Activated CD8-positive, alpha-beta memory T cell treated with anti-CD3 and anti-CD28 coated beads for 24 hours (primary cell): ENCODE data around the gene PXDC1.
"Not testable (repeated sequence)": the region's sequence is repeated elsewhere in the genome, so short reads cannot be mapped to it uniquely, and the experiment has no call there.

Source experiments
- DNase-seq: peaks from one replicate; pipeline ENCODE4 v3.0.0-alpha.2; 2020

PXDC1 gene

GRCh38 chr6:3729603-3730344 lies 21.7 kb downstream of the PXDC1 start:
- DNase-seq = no peak

GRCh38 chr6:3727593-3728108 lies 23.9 kb downstream of the PXDC1 start:
- DNase-seq = no peak

- DNase-seq = no peak
Measured at GRCh38 chr6:3727036-3727435, 24.5 kb downstream of the PXDC1 start.

GRCh38 chr6:3726421-3726820 lies 25.1 kb downstream of the PXDC1 start:
- no peak for DNase-seq

GRCh38 chr6:3725145-3726047 lies 26.1 kb downstream of the PXDC1 start:
- no peak for DNase-seq

- no peak for DNase-seq
Measured at GRCh38 chr6:3724451-3725144, 26.9 kb downstream of the PXDC1 start.

GRCh38 chr6:3723966-3724365 lies 27.5 kb downstream of the PXDC1 start:
- DNase-seq = no peak

- DNase-seq = no peak
Measured at GRCh38 chr6:3723251-3723650, 28.3 kb downstream of the PXDC1 start.

GRCh38 chr6:3722785-3723184 lies 28.7 kb downstream of the PXDC1 start:
- DNase-seq = no peak

GRCh38 chr6:3721810-3722621 lies 29.5 kb downstream of the PXDC1 start:
- DNase-seq = no peak

GRCh38 chr6:3720770-3721169 lies 30.7 kb downstream of the PXDC1 start:
- DNase-seq = not testable (repeated sequence)

GRCh38 chr6:3719462-3720308 lies 31.8 kb downstream of the PXDC1 start:
- no peak for DNase-seq

GRCh38 chr6:3718407-3718806 lies 33.1 kb downstream of the PXDC1 start:
- no peak for DNase-seq

- no peak for DNase-seq
Measured at GRCh38 chr6:3715285-3715684, 36.2 kb downstream of the PXDC1 start.

GRCh38 chr6:3714768-3715167 lies 36.7 kb downstream of the PXDC1 start:
- DNase-seq = no peak

GRCh38 chr6:3714111-3714510 lies 37.4 kb downstream of the PXDC1 start:
- no peak for DNase-seq

- no peak for DNase-seq
Measured at GRCh38 chr6:3712827-3713665, 38.5 kb downstream of the PXDC1 start.

GRCh38 chr6:3711776-3712175 lies 39.7 kb downstream of the PXDC1 start:
- DNase-seq = no peak

- DNase-seq = no peak
Measured at GRCh38 chr6:3710403-3710802, 41.1 kb downstream of the PXDC1 start.

GRCh38 chr6:3708540-3708939 lies 43.0 kb downstream of the PXDC1 start:
- DNase-seq = no peak
